HepG2 (cell line): ENCODE results near the gene TPSB2. TPM values are rescaled to one million over a fixed set of nuclear protein-coding genes. Genes with fewer than 3 reads are reported as not detected.
A peak's percentile ranks its signal among the peaks of the same experiment; 100 is the strongest.

Experiments used
- ATAC-seq: fragments of 200-7000 bp; cut with Tn5 transposase; 3 replicates; pipeline ENCODE4 v1.9.1; 2020; ENCODE audit warnings: mild to moderate bottlenecking, moderate library complexity
- BruUV-seq: library from RNA; stranded (reverse); fragments of 400-500 nt; replicated peaks from 2 replicates; lab custom pipeline; 2021; lab: Mats Ljungman, UMichigan
- CTCF ChIA-PET: fragments of 300-600 bp; formaldehyde crosslinking; extraction: SDS; loops from one replicate; lab custom pipeline; 2021; ENCODE audit warnings: low total read pairs, inconsistent platforms, low intra/inter-chr PET ratio; lab: Yijun Ruan, JAX
- POLR2A ChIA-PET: fragments of 350-600 bp; sonication (Branson Sonifier 250); formaldehyde crosslinking; loops from one replicate; lab custom pipeline; 2020; ENCODE audit warnings: antibody characterized with exemption, inconsistent platforms; lab: Yijun Ruan, JAX
- DNase-seq: peaks from one replicate; pipeline ENCODE4 v3.0.0-alpha.2; 2015; ENCODE audit warnings: low spot score
- FAIRE-seq: peaks from 3 replicates; lab custom pipeline; 2011; peaks lifted over from hg19 to GRCh38; lab: Jason Lieb, UNC
- H2AFZ ChIP-seq: one replicate; pipeline ENCODE4 v1.6.1; 2011; ENCODE audit warnings: low read length, inconsistent platforms
- H3K27ac ChIP-seq: fragments of 300-600 bp; 3 replicates; pipeline ENCODE4 v1.8.0; 2011; ENCODE audit warnings: mixed run types, mild to moderate bottlenecking, mixed read lengths, low read length, inconsistent platforms; ENCODE audit not compliant: insufficient read depth; ENCODE audit errors: extremely low read length
- H3K27me3 ChIP-seq, 2 experiments: fragments of 200-600 bp in 1 of 2; 2 replicates in 1 of 2; 3 replicates in 1 of 2; pipeline versions ENCODE4 v1.6.0 to v1.8.0; 2011; ENCODE audit warnings: low read length in 2 of 2, mild to moderate bottlenecking in 2 of 2, moderate library complexity in 2 of 2, inconsistent platforms in 1 of 2; ENCODE audit not compliant: insufficient read depth in 2 of 2, control insufficient read depth in 1 of 2
- H3K36me3 ChIP-seq, 2 experiments: fragments of 200-600 bp in 1 of 2; replicated peaks in 1 of 2; 2 replicates in 1 of 2; 3 replicates in 1 of 2; pipeline versions ENCODE4 v1.5.1 to v1.8.0; 2011; ENCODE audit warnings: low read length in 2 of 2, inconsistent platforms in 1 of 2; ENCODE audit not compliant: insufficient read depth in 2 of 2, control insufficient read depth in 1 of 2
- H3K4me1 ChIP-seq: 2 replicates; pipeline ENCODE4 v1.5.1; 2012; ENCODE audit warnings: low read length, inconsistent platforms; ENCODE audit not compliant: insufficient read depth
- H3K4me2 ChIP-seq: 2 replicates; pipeline ENCODE4 v1.6.0; 2011; ENCODE audit warnings: low read depth, low read length, inconsistent platforms
- H3K4me3 ChIP-seq, 3 experiments: fragments of 200-600 bp in 1 of 3; sonication (generic), shearing (Covaris generic) in 1 of 3; replicated peaks in 1 of 3; 2 replicates each; pipeline ENCODE4 v1.5.1; 2011 to 2016; ENCODE audit warnings: low read length in 3 of 3, inconsistent platforms in 2 of 3, low read depth in 2 of 3, mild to moderate bottlenecking in 2 of 3, control low read depth in 1 of 3, mixed read lengths in 1 of 3; ENCODE audit not compliant: insufficient read depth in 1 of 3
- H3K79me2 ChIP-seq: one replicate; pipeline ENCODE4 v1.6.1; 2011; ENCODE audit warnings: low read length, inconsistent platforms; ENCODE audit not compliant: insufficient read depth
- H3K9ac ChIP-seq: 2 replicates; pipeline ENCODE4 v1.6.0; 2011; ENCODE audit warnings: mild to moderate bottlenecking, low read depth, low read length, inconsistent platforms; ENCODE audit not compliant: insufficient read depth
- H3K9me3 ChIP-seq: 2 replicates; pipeline ENCODE4 v1.5.1; 2012; ENCODE audit warnings: mild to moderate bottlenecking, low read length
- H4K20me1 ChIP-seq: 2 replicates; pipeline ENCODE4 v1.6.0; 2011; ENCODE audit warnings: inconsistent platforms, mild to moderate bottlenecking, low read length, moderate library complexity; ENCODE audit not compliant: insufficient read depth
- ISX ChIP-seq: sonication (generic); formaldehyde crosslinking; conservative IDR thresholded peaks from 2 replicates; pipeline ENCODE4 v1.5.0; 2020; ENCODE audit warnings: missing genetic modification reagents
- KLF6 ChIP-seq: IDR thresholded peaks from 2 replicates; pipeline ENCODE4 v1.8.0; 2016; ENCODE audit warnings: missing biosample characterization, missing genetic modification reagents
- NPAS2 ChIP-seq: sonication (generic); formaldehyde crosslinking; IDR thresholded peaks from 2 replicates; pipeline ENCODE4 v1.8.0; 2022; ENCODE audit warnings: mild to moderate bottlenecking, missing genetic modification reagents, borderline replicate concordance
- SMAD9 ChIP-seq: sonication (generic); formaldehyde crosslinking; IDR thresholded peaks from 2 replicates; pipeline ENCODE4 v1.5.1; 2020; ENCODE audit warnings: mild to moderate bottlenecking, missing genetic modification reagents
- TARDBP ChIP-seq: sonication (generic); formaldehyde crosslinking; IDR thresholded peaks from 2 replicates; pipeline ENCODE4 v1.8.0; 2022; ENCODE audit warnings: mild to moderate bottlenecking, missing genetic modification reagents
- ZNF788 ChIP-seq: sonication (generic); formaldehyde crosslinking; IDR thresholded peaks from 2 replicates; pipeline ENCODE4 v1.5.0; 2020; ENCODE audit warnings: mild to moderate bottlenecking, missing genetic modification reagents, borderline replicate concordance
- whole genome bisulfite sequencing: methylation state at CpG from one replicate; pipeline ENCODE4 v1.1.6; 2017; ENCODE audit warnings: low lambda C conversion rate; 5-methylcytosine and 5-hydroxymethylcytosine counted together
- in situ Hi-C: cut with HindIII; loops from 2 replicates; pipeline ENCODE4 v1.10.0; 2017; ENCODE audit warnings: low pct_unique_long_range_greater_than_20kb; ENCODE audit not compliant: extremely low pct_ligation_motif_present
- intact Hi-C: fragments of 100-400 bp; cut with micrococcal nuclease; formaldehyde crosslinking; loops from one replicate; pipeline ENCODE4 v1.10.0; 2022; ENCODE audit not compliant: unreplicated experiment
- polyA plus RNA-seq, 8 experiments: library from polyadenylated mRNA; depleted of rRNA in 3 of 8; stranded (reverse) in 7 of 8; unstranded in 1 of 8; fragments of >200 nt; fragmentation: Illumina TruSeq in 4 of 8; extraction: Trizol in 4 of 8; gene quantifications; 2 replicates each; pipeline versions ENCODE4 v1.2.1 to v1.2.3, GENCODE V29; 2011 to 2016; ENCODE audit warnings: low read depth in 4 of 8, missing spikeins in 1 of 8, mixed read lengths in 1 of 8; ENCODE audit not compliant: insufficient read depth in 1 of 8
- total RNA-seq, 5 experiments: library from RNA; depleted of rRNA; stranded (reverse); fragments of >200 nt; fragmentation: Illumina TruSeq; extraction: Trizol; gene quantifications; 2 replicates each; pipeline ENCODE4 v1.2.3, GENCODE V29; 2016; ENCODE audit warnings: low read depth in 1 of 5
- TF ChIP-seq, protein P1 (sequence below): sonication (generic); formaldehyde crosslinking; IDR thresholded peaks from 2 replicates; pipeline ENCODE4 v1.4.0; 2020; ENCODE audit warnings: missing genetic modification reagents
- TF ChIP-seq, protein P2 (sequence below): sonication (generic); formaldehyde crosslinking; IDR thresholded peaks from 2 replicates; pipeline ENCODE4 v1.5.0; 2020; ENCODE audit warnings: mild to moderate bottlenecking, missing genetic modification reagents
- TF ChIP-seq, protein P3 (sequence below), 2 experiments: sonication (generic) in 1 of 2; formaldehyde crosslinking in 1 of 2; IDR thresholded peaks; 2 replicates each; pipeline versions ENCODE4 v1.6.1 to v1.9.0; 2014 to 2022; ENCODE audit warnings: antibody characterized with exemption in 1 of 2, borderline replicate concordance in 1 of 2, inconsistent platforms in 1 of 2, low read depth in 1 of 2, missing genetic modification reagents in 1 of 2

TPSB2 gene
- total and polyA plus RNA-seq, 2 of the 13 experiments (the other 11 are each of a cell fraction or from before 2014, with no cell fraction given) = not detected

DNA sequence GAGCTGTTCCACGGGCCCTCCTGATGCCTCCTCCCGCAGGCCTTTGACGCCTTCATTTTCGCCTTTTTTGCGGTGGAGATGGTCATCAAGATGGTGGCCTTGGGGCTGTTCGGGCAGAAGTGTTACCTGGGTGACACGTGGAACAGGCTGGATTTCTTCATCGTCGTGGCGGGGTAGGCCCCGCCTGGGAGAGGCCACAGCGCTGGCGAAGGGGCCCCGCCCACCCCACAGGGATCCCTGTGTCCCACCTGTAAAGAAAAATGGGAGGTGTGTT, 34.7 kb downstream of the TPSB2 start (continued):
- TF ChIP-seq, protein P1, sequence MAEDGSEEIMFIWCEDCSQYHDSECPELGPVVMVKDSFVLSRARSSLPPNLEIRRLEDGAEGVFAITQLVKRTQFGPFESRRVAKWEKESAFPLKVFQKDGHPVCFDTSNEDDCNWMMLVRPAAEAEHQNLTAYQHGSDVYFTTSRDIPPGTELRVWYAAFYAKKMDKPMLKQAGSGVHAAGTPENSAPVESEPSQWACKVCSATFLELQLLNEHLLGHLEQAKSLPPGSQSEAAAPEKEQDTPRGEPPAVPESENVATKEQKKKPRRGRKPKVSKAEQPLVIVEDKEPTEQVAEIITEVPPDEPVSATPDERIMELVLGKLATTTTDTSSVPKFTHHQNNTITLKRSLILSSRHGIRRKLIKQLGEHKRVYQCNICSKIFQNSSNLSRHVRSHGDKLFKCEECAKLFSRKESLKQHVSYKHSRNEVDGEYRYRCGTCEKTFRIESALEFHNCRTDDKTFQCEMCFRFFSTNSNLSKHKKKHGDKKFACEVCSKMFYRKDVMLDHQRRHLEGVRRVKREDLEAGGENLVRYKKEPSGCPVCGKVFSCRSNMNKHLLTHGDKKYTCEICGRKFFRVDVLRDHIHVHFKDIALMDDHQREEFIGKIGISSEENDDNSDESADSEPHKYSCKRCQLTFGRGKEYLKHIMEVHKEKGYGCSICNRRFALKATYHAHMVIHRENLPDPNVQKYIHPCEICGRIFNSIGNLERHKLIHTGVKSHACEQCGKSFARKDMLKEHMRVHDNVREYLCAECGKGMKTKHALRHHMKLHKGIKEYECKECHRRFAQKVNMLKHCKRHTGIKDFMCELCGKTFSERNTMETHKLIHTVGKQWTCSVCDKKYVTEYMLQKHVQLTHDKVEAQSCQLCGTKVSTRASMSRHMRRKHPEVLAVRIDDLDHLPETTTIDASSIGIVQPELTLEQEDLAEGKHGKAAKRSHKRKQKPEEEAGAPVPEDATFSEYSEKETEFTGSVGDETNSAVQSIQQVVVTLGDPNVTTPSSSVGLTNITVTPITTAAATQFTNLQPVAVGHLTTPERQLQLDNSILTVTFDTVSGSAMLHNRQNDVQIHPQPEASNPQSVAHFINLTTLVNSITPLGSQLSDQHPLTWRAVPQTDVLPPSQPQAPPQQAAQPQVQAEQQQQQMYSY = no peak
- TF ChIP-seq ZNF788 (no peak), SMAD9 (CRISPR knock-in tag) (no peak), ISX (CRISPR knock-in tag) (no peak)

DNA sequence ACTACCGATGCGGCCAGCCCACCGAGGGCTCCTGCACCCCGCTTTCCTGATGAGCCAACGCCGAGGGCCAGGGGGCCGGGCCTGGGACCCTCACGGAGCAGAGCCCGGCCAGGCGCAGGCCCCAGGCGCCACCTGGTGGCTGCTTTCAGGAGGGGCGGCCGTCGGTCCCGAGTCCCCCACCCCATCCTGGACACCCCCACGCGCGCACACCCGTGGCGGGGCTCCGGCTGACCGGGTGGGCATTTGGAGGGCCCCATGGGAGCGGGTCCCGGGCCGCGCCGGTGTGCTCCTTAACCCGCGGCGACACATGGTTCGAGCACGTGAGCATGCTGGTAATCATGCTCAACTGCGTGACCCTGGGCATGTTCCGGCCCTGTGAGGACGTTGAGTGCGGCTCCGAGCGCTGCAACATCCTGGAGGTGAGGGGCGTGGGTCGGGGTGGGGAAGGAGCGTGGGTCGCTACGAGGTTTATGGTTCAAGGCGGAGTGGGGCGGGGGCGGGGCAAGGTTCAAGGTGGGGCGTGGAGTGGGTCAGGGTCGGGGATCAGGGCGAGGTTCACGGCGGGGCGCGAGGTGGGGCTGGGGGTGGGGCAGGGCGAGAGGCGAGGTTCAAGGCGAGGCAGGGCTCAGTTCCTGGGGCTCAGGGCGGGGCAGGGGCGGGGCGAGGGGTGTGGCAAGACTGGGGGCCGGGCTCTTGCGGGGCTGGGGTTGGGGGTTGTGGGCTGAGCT, 35.2 kb downstream of the TPSB2 start:
- DNase-seq (no peak), FAIRE-seq (no peak), ATAC-seq (peak; percentile 48)
- in situ Hi-C loops = loop anchor here (5.0 kb wide), 1 partner anchor 83 kb away; no protein-coding TSS in a partner anchor
- Histone ChIP-seq H3K9ac (no peak overlapping the region), H4K20me1 (peaks cover 29% of the 10 kb centered on the region; the same call in 1 of the 2 replicates), H3K27ac (no peak overlapping the region), H3K4me2 (no peak overlapping the region), H3K36me3 (no peaks in the 10 kb centered on the region), H3K4me3 (no peak overlapping the region), H3K9me3 (no peaks in the 10 kb centered on the region), H3K27me3 (peaks cover 2 to 33% of the 10 kb centered on the region in 2 experiments; a peak in 4 of 5 replicates), H3K79me2 (no peaks in the 10 kb centered on the region), H2AFZ (no peak overlapping the region), H3K4me1 (peaks cover 31% of the 10 kb centered on the region)
- CTCF ChIA-PET = interaction anchor here (1.4 to 1.7 kb wide), 2 partner anchors 10 to 92 kb away, joined by 3 to 6 read pairs; no protein-coding TSS in a partner anchor
- POLR2A ChIA-PET = no interaction called here
- no TSS peak for BruUV-seq
- WGBS = 30% methylated on average over 24 of the region's 61 CpGs
- intact Hi-C loops = loop anchor here (1.0 kb wide), 1 partner anchor 89 kb away; no protein-coding TSS in a partner anchor
- TF ChIP-seq NPAS2 (CRISPR knock-in tag) = no peak
- TF ChIP-seq, protein P2, sequence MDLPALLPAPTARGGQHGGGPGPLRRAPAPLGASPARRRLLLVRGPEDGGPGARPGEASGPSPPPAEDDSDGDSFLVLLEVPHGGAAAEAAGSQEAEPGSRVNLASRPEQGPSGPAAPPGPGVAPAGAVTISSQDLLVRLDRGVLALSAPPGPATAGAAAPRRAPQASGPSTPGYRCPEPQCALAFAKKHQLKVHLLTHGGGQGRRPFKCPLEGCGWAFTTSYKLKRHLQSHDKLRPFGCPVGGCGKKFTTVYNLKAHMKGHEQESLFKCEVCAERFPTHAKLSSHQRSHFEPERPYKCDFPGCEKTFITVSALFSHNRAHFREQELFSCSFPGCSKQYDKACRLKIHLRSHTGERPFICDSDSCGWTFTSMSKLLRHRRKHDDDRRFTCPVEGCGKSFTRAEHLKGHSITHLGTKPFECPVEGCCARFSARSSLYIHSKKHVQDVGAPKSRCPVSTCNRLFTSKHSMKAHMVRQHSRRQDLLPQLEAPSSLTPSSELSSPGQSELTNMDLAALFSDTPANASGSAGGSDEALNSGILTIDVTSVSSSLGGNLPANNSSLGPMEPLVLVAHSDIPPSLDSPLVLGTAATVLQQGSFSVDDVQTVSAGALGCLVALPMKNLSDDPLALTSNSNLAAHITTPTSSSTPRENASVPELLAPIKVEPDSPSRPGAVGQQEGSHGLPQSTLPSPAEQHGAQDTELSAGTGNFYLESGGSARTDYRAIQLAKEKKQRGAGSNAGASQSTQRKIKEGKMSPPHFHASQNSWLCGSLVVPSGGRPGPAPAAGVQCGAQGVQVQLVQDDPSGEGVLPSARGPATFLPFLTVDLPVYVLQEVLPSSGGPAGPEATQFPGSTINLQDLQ (CRISPR knock-in tag) = no peak
- TF ChIP-seq KLF6 (CRISPR knock-in tag) = no peak
- TF ChIP-seq, protein P3, sequence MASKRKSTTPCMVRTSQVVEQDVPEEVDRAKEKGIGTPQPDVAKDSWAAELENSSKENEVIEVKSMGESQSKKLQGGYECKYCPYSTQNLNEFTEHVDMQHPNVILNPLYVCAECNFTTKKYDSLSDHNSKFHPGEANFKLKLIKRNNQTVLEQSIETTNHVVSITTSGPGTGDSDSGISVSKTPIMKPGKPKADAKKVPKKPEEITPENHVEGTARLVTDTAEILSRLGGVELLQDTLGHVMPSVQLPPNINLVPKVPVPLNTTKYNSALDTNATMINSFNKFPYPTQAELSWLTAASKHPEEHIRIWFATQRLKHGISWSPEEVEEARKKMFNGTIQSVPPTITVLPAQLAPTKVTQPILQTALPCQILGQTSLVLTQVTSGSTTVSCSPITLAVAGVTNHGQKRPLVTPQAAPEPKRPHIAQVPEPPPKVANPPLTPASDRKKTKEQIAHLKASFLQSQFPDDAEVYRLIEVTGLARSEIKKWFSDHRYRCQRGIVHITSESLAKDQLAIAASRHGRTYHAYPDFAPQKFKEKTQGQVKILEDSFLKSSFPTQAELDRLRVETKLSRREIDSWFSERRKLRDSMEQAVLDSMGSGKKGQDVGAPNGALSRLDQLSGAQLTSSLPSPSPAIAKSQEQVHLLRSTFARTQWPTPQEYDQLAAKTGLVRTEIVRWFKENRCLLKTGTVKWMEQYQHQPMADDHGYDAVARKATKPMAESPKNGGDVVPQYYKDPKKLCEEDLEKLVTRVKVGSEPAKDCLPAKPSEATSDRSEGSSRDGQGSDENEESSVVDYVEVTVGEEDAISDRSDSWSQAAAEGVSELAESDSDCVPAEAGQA (IDR thresholded peaks at IDR 0.05; ENCODE audit: low read depth) = no peak
- TF ChIP-seq, protein P3 (CRISPR knock-in tag; IDR thresholded peaks at IDR 0.05; ENCODE audit: borderline replicate concordance) = no peak
- TF ChIP-seq TARDBP = no peak
